PFSK-1 (cell line): ENCODE results near the gene KCNH1.

Experiments
- FOXP2 ChIP-seq: optimal IDR thresholded peaks from 2 replicates; pipeline ENCODE3; 2011; ENCODE audit warnings: borderline replicate concordance, control low read depth, inconsistent platforms; ENCODE audit not compliant: insufficient read depth; ENCODE audit errors: extremely low read length, extremely low read depth
- POLR2AphosphoS5 ChIP-seq: IDR thresholded peaks from 2 replicates; pipeline ENCODE4 v1.6.1; 2012; ENCODE audit warnings: low read depth, mild to moderate bottlenecking, control low read depth, low read length, moderate library complexity
- REST ChIP-seq, 2 experiments: IDR thresholded peaks; 2 replicates each; pipeline versions ENCODE4 v1.6.1 to v1.8.0; 2011 to 2012; ENCODE audit warnings: low read depth in 2 of 2, low read length in 2 of 2, control low read depth in 1 of 2, inconsistent platforms in 1 of 2, mild to moderate bottlenecking in 1 of 2, moderate library complexity in 1 of 2; ENCODE audit not compliant: insufficient read depth in 1 of 2
- SIN3A ChIP-seq: IDR thresholded peaks from 2 replicates; pipeline ENCODE4 v1.6.1; 2012; ENCODE audit warnings: mild to moderate bottlenecking, low read length, moderate library complexity, borderline replicate concordance; ENCODE audit not compliant: insufficient read depth
- TAF1 ChIP-seq: IDR thresholded peaks from 2 replicates; pipeline ENCODE4 v1.6.1; 2012; ENCODE audit warnings: low read length, control low read depth, borderline replicate concordance; ENCODE audit not compliant: insufficient read depth

The KCNH1 gene

DNA sequence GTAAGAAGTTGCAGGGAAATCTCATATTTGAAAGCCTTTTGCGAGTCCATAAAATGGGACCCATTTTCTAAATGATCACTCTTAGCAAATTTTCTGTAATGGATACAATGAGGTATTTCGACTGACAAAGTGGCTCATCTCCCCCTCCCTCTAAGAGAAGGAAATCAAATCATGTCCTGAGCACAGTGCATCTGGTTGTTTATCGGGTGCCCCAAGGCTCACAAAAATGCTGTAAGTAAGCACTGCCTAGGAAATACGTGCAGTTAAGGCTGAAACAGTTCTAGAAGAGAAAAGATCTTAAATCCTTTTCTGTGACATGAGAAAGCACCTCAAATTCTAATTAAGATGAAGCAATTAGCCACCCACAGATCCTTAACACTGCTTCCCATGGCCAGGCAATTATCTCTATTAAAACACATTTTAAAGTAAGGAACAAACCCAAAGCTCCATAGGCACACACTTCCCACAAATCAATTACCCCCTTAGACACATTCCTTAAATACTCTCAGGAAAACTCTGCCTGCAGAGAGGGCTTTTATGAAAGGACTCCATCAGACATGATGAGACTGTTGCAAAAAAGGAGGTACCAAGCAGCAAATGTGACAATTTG is 216.3 kb downstream of the KCNH1 start:
- no peak for TF ChIP-seq SIN3A
- no peak for TF ChIP-seq REST (IDR thresholded peaks at IDR 0.05; ENCODE audit: insufficient read depth in 1 of 2, low read depth in 2 of 2, low read length in 2 of 2)
- TF ChIP-seq POLR2AphosphoS5: no peak

DNA sequence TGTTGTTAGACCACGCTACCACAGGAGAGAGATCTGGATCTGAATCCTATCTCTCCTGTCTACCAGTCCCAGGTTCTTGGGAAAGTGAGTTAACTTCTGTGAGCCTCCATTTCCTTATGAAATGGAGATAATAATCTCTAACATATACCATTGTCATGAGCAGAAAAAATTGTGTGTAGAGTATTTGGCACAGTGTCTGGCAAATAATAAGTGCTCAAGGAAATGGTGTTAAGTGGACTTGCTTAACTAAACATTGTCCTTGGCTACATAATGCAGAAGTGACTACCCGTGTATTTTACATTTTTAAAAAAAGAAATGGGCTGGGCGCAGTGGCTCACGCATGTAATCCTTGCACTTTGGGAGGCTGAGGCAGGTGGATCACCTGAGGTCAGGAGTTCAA is 217.4 kb downstream of the KCNH1 start:
- no peak for TF ChIP-seq TAF1
- no peak for TF ChIP-seq SIN3A
- TF ChIP-seq POLR2AphosphoS5: no peak
- TF ChIP-seq REST (IDR thresholded peaks at IDR 0.05; ENCODE audit: insufficient read depth in 1 of 2, low read depth in 2 of 2, low read length in 2 of 2): no peak
- no peak for TF ChIP-seq FOXP2

DNA sequence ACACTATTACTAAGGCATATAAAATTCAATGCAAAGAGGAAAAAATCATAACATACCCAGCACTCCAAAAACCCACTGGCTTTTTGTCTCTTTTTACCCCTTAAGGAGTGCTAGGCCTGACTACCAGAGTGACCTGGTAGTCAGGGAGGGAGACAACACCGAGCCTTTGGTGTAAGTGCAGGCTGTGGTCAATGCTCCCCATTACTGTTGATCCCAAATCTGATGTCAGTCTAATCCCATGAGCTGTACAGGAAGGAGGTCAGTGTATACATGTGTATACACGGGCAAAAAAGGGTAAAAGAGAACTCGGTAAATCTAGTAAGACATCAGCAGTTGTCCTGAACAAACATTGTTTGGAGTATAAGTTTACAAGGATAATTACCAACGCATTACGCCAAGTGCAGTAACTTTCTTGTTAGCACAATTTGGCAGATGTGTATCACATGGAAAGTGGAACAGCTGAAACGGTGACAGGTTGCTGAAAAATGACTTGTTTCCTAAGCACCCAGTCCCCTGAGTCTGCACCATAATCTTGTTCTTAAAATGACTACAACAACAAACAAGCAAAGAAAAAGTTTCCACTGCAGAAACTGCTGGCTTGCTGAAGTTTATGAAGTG is 217.9 kb downstream of the KCNH1 start:
- TF ChIP-seq TAF1 (no peak), SIN3A (no peak), POLR2AphosphoS5 (no peak), FOXP2 (no peak), REST (IDR thresholded peaks at IDR 0.05; ENCODE audit: insufficient read depth in 1 of 2, low read depth in 2 of 2, low read length in 2 of 2) (no peak)

DNA sequence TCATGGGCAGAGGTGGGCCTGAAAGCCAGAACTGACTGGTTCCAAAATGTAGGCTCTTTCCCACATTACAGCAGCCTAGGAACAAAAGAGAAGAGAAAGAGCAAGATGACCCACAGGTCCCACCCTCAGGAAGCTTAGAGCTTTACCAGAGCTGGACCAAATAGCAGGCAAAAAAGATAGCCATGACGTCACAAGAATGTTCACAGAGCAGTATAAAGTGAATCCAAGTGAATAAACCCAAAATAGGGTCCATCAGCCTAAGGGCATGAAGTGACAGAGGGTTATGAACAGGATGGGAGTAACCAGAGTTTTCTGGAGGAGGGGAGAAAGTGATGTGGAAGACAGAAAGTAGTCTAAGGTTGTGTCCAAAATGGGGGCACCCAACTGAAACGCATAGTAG is 221.2 kb downstream of the KCNH1 start:
- TF ChIP-seq FOXP2 (no peak), SIN3A (no peak), TAF1 (no peak), POLR2AphosphoS5 (no peak), REST (IDR thresholded peaks at IDR 0.05; ENCODE audit: insufficient read depth in 1 of 2, low read depth in 2 of 2, low read length in 2 of 2) (no peak)

DNA sequence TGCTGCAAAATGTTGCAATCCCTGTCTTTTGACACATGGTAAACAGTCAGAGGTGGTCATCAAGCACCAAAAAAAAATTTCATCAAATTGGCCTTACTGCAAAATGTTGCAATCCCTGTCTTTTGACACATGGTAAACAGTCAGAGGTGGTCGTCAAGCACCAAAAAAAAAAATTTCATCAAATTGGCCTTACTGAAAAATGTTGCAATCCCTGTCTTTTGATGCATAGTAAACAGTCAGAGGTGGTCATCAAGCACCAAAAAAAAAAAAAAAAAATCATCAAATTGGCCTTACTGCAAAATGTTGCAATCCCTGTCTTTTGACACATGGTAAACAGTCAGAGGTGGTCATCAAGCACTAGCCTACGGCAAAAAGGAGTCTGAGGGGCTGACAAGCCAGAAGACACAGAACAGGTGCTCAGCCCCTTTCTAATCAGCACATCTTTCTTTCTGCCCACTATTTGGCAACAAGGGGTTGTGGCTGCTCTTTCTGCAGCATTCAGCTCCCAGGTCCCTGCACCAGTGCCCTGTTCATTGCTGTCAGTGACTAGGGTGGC is 223.8 kb downstream of the KCNH1 start:
- TF ChIP-seq TAF1: no peak
- no peak for TF ChIP-seq POLR2AphosphoS5
- no peak for TF ChIP-seq REST (IDR thresholded peaks at IDR 0.05; ENCODE audit: insufficient read depth in 1 of 2, low read depth in 2 of 2, low read length in 2 of 2)
- no peak for TF ChIP-seq SIN3A
